ENCODE measurements around the gene SRSF9.

DNA sequence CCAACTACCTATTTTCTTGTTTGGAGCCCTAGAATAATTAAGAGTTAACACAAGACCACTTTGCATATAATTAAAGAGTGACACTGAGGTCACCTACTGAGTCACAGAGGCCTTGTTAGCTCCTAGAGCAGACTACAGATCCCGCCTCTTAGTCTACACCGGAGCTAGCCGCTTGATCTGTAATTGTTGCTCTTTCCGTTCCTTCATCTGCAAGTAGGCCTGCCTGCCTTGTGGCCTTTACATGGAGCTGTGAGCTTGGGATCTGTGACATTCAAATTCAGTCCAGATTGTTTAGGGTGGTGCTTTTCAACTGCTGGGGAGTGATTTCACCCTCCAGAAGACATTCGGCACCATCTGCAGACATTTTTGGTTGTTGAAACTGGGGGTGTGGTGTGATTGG, 20.8 kb upstream of the SRSF9 start:
- TF ChIP-seq POLR2A (IDR thresholded peaks at IDR 0.05) = no peak
- TF ChIP-seq, protein P1, sequence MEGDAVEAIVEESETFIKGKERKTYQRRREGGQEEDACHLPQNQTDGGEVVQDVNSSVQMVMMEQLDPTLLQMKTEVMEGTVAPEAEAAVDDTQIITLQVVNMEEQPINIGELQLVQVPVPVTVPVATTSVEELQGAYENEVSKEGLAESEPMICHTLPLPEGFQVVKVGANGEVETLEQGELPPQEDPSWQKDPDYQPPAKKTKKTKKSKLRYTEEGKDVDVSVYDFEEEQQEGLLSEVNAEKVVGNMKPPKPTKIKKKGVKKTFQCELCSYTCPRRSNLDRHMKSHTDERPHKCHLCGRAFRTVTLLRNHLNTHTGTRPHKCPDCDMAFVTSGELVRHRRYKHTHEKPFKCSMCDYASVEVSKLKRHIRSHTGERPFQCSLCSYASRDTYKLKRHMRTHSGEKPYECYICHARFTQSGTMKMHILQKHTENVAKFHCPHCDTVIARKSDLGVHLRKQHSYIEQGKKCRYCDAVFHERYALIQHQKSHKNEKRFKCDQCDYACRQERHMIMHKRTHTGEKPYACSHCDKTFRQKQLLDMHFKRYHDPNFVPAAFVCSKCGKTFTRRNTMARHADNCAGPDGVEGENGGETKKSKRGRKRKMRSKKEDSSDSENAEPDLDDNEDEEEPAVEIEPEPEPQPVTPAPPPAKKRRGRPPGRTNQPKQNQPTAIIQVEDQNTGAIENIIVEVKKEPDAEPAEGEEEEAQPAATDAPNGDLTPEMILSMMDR (IDR thresholded peaks at IDR 0.05) = no peak

Data from uterus (tissue), 2 donors.